ENCODE data around the gene MMP28.

The MMP28 gene

GRCh38 chr17:35716897-35717465 lies 78.5 kb downstream of the MMP28 start:
- H3K4me1 ChIP-seq (ENCODE audit: control insufficient read depth, low read length) = peaks cover 4% of the 10 kb centered on the region; the same call in 1 of the 2 replicates
- H3F3A ChIP-seq (ENCODE audit: control insufficient read depth, insufficient read depth) = no peaks in the 10 kb centered on the region
- no peaks in the 10 kb centered on the region for H3K27me3 ChIP-seq (ENCODE audit: control insufficient read depth, low read length)
- no peak overlapping the region for H3K4me3 ChIP-seq (ENCODE audit: low read length)
- H3K9me3 ChIP-seq (ENCODE audit: control insufficient read depth, insufficient read depth, low read length) = no peaks in the 10 kb centered on the region
- no peaks in the 10 kb centered on the region for H3K9me2 ChIP-seq (replicated peaks; ENCODE audit: control insufficient read depth, low read length)
- no peaks in the 10 kb centered on the region for H3K79me2 ChIP-seq (ENCODE audit: control insufficient read depth, low read length)
- H4K20me1 ChIP-seq (ENCODE audit: control insufficient read depth, insufficient read depth, low read depth, low read length) = no peaks in the 10 kb centered on the region; the same call in 1 of the 2 replicates
- no peak overlapping the region for H3K27ac ChIP-seq (ENCODE audit: low read depth, low read length)
- no peak for TF ChIP-seq EZH2phosphoT487 (IDR thresholded peaks at IDR 0.05; ENCODE audit: borderline replicate concordance, low read length)
- TF ChIP-seq CTCF (IDR thresholded peaks at IDR 0.05; ENCODE audit: low read depth, low read length, poor library complexity, severe bottlenecking) = no peak
- peaks cover 28% of the 10 kb centered on the region for H3K36me3 ChIP-seq (ENCODE audit: control insufficient read depth, low read length)
- no peak overlapping the region for H3K4me2 ChIP-seq (ENCODE audit: low read length)

GRCh38 chr17:35716173-35716572 lies 79.3 kb downstream of the MMP28 start:
- Histone ChIP-seq H3K9me3 (ENCODE audit: control insufficient read depth, insufficient read depth, low read length) (no peaks in the 10 kb centered on the region), H3F3A (ENCODE audit: control insufficient read depth, insufficient read depth) (no peaks in the 10 kb centered on the region), H4K20me1 (ENCODE audit: control insufficient read depth, insufficient read depth, low read depth, low read length) (no peaks in the 10 kb centered on the region; the same call in 1 of the 2 replicates), H3K36me3 (ENCODE audit: control insufficient read depth, low read length) (peaks cover 28% of the 10 kb centered on the region), H3K27ac (ENCODE audit: low read depth, low read length) (no peak overlapping the region), H3K27me3 (ENCODE audit: control insufficient read depth, low read length) (no peaks in the 10 kb centered on the region), H3K9me2 (replicated peaks; ENCODE audit: control insufficient read depth, low read length) (no peaks in the 10 kb centered on the region), H3K79me2 (ENCODE audit: control insufficient read depth, low read length) (no peaks in the 10 kb centered on the region), H3K4me1 (ENCODE audit: control insufficient read depth, low read length) (peaks cover 4% of the 10 kb centered on the region; the same call in 1 of the 2 replicates), H3K4me3 (ENCODE audit: low read length) (no peak overlapping the region), H3K4me2 (ENCODE audit: low read length) (no peak overlapping the region)
- TF ChIP-seq CTCF (IDR thresholded peaks at IDR 0.05; ENCODE audit: low read depth, low read length, poor library complexity, severe bottlenecking) (no peak), EZH2phosphoT487 (IDR thresholded peaks at IDR 0.05; ENCODE audit: borderline replicate concordance, low read length) (no peak)
